ENCODE data around the gene TOB2.

DNA sequence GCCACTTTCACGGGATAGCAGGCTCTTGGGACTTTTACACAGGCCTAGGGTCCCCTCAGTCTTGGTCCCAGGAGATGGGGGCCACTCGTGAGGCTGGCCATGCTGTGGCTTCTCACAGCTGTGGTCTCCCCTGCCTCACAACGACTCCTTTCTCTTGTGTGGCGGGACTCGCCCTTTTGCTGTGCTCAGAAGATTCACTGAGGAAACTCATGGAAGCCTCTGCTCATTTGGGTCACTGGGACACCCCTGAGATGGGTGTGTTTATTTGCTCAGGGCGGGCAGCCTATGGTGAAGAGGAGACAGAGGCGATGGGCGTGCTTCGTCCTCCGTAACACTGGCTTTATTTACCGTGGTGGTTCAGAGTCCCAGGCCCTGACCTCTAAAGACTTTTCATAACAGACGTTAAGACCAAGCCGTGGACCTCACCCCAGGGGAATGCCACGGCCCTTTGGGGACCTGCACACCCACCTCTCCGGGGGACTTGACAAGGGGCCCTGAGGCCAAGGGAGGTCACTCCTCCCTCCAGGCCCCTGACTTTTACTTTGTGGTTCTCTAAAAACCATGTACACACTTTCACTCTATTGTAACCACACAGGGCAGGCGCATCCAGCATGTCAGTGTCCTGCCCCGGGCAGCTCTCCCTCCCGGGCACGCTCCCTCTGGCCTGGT lies 49.3 kb downstream of the TOB2 start:
- TF ChIP-seq CTCF (IDR thresholded peaks at IDR 0.05; ENCODE audit: low read depth, low read length) (no peak), EZH2phosphoT487 (IDR thresholded peaks at IDR 0.05; ENCODE audit: low read depth) (no peak)

Data from OCI-LY3 (cell line).